HG03135 (cell line): ENCODE measurements around the gene FAM3D.
A peak's percentile ranks its signal among the peaks of the same experiment; 100 is the strongest.
"Not testable (repeated sequence)": the region's sequence is repeated elsewhere in the genome, so short reads cannot be mapped to it uniquely, and the experiment has no call there.

ENCODE experiments used
- ATAC-seq: cut with Tn5 transposase; IDR thresholded peaks from one replicate; pipeline ENCODE4 v1.9.1; 2021; ENCODE audit warnings: mild to moderate bottlenecking, moderate library complexity; ENCODE audit not compliant: unreplicated experiment

The FAM3D gene

GRCh38 chr3:58666683-58667082, at the start of gene FAM3D:
FAM3D (minus strand) TSS chr3:58666774; CDS start chr3:58655563, 11,211 bp downstream.
- ATAC-seq, result no peak

GRCh38 chr3:58713715-58714401, 47.3 kb upstream of the FAM3D start:
- ATAC-seq, result no peak

- no peak for ATAC-seq
These were observed 45.3 kb upstream of the FAM3D start for GRCh38 chr3:58711871-58712270.

- not testable (repeated sequence) for ATAC-seq
These were observed 42.4 kb upstream of the FAM3D start for GRCh38 chr3:58708983-58709382.

- no peak for ATAC-seq
These were observed 41.7 kb upstream of the FAM3D start for GRCh38 chr3:58708116-58708791.

GRCh38 chr3:58707390-58707930, 40.9 kb upstream of the FAM3D start:
- ATAC-seq, result no peak

- ATAC-seq, result no peak
These were observed 40.0 kb upstream of the FAM3D start for GRCh38 chr3:58706395-58707167.

GRCh38 chr3:58704745-58705144, 38.2 kb upstream of the FAM3D start:
- ATAC-seq, result no peak

GRCh38 chr3:58704304-58704703, 37.7 kb upstream of the FAM3D start:
- not testable (repeated sequence) for ATAC-seq

GRCh38 chr3:58698246-58698645, 31.7 kb upstream of the FAM3D start:
- ATAC-seq, result no peak

- ATAC-seq, result peak; percentile 60
These were observed 31.0 kb upstream of the FAM3D start for GRCh38 chr3:58697561-58697960.

GRCh38 chr3:58696813-58697212, 30.2 kb upstream of the FAM3D start:
- ATAC-seq, result not testable (repeated sequence)

GRCh38 chr3:58696093-58696492, 29.5 kb upstream of the FAM3D start:
- ATAC-seq, result no peak

GRCh38 chr3:58695284-58695683, 28.7 kb upstream of the FAM3D start:
- not testable (repeated sequence) for ATAC-seq

- peak; percentile 72 for ATAC-seq
These were observed 27.6 kb upstream of the FAM3D start for GRCh38 chr3:58693940-58694850.

- ATAC-seq, result no peak
These were observed 25.9 kb upstream of the FAM3D start for GRCh38 chr3:58692484-58692883.

GRCh38 chr3:58691997-58692396, 25.4 kb upstream of the FAM3D start:
- ATAC-seq, result no peak

GRCh38 chr3:58690490-58690889, 23.9 kb upstream of the FAM3D start:
- no peak for ATAC-seq

GRCh38 chr3:58688574-58688973, 22.0 kb upstream of the FAM3D start:
- ATAC-seq, result no peak

GRCh38 chr3:58686847-58687246, 20.3 kb upstream of the FAM3D start:
- ATAC-seq, result no peak
